Activated T-cell treated with anti-CD3 and anti-CD28 coated beads for 1 hour (primary cell): ENCODE measurements around the gene PHAF1.
"Not testable (repeated sequence)": the region's sequence is repeated elsewhere in the genome, so short reads cannot be mapped to it uniquely, and the experiment has no call there.

Source experiments
- DNase-seq: peaks from one replicate; pipeline ENCODE4 v3.0.0-alpha.2; 2020; ENCODE audit warnings: low read depth

The PHAF1 gene

GRCh38 chr16:67105246-67105645, 4.5 kb upstream of the PHAF1 start:
- DNase-seq: no peak

GRCh38 chr16:67105881-67106280, 3.9 kb upstream of the PHAF1 start:
- no peak for DNase-seq

- no peak for DNase-seq
Measured at GRCh38 chr16:67108489-67108888, 1.3 kb upstream of the PHAF1 start.

- DNase-seq: no peak
Measured at GRCh38 chr16:67108931-67109406, 772 bp upstream of the PHAF1 start.

DNA sequence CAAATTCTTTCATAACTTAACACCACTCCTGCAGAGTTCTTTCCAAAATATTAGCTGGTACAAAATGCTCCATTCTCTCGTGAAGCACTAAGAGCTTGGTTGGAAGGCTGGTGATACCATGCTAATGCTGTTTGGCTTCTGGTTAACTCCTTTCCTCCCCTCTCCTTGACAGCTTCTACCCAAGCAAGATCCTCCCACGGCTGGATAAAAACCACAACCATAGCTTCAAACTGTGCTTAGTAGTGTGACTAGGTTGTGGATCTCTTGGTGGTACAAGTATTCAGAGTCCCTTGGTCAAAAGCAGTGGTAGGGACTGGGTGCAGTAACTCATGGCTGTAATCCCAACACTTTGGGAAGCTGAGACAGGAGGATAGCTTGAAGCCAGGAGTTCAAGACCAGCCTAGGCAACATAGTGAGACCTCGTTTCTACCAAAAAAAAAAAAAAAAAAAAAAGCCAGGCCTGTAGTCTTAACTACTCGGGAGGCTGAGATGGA, 2.3 kb downstream of the PHAF1 start:
- no peak for DNase-seq

DNA sequence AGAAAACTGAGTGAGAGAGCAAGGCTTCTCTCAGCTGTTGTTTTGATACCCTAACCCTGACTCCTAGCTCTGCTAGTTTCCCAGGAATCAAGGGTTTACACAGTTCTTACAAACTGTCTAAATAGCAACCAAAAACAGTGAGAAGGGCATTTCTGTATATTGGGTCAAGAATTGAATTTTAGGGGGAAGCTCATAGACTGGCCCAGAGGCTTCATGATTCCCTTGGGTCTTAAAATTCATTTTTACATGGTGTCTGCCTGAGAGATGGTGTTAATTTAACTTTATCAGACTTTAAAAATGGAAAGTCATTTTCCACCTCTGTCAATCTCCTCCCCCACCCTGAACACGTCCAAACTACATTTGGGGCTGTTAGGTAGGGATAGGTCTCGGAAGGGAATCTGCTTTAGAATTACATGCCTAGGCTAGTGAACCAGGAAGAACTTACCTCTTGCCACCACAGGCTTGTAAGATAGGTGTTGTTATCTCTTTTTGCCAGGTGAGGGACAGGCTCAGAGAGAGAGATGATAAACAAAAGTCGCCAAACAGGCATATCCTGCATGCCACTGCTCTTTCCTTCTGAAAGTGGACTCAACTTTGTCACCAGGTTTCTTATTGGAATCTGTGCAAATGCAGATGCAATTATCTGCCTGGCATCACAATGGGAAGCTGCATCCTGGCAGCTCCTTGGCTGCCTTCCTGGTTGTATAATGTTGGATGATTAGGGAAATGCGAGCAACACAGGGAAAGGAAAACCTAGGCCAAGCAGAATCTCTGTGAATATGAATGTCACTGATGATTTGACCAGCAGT, 3.1 kb downstream of the PHAF1 start:
- DNase-seq: no peak

GRCh38 chr16:67114793-67115192, 5.1 kb downstream of the PHAF1 start:
- DNase-seq: no peak

DNA sequence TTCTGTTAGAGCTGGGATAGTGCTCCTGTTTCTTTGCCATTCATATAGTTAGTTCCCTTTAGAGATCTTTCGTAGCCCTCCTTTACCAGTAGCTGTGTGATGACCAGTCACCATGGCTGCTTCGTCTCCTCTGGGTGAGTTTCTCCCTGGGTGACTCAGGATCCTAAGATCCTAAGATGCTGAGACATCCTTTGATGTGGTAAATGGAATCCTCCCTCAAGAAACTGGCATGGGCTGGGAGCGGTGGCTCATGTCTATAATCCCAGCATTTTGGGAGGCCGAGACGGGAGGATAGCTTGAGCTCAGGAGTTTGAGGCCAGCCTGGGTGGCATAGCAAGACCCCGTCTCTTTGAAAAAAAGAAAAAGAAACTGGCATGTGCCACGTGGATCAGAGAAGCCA, 5.9 kb downstream of the PHAF1 start:
- no peak for DNase-seq

GRCh38 chr16:67116388-67117311, 6.9 kb downstream of the PHAF1 start:
- DNase-seq: no peak

GRCh38 chr16:67117716-67118115, 8.0 kb downstream of the PHAF1 start:
- no peak for DNase-seq

GRCh38 chr16:67120025-67120424, 10.3 kb downstream of the PHAF1 start:
- no peak for DNase-seq

- not testable (repeated sequence) for DNase-seq
Measured at GRCh38 chr16:67122799-67123198, 13.1 kb downstream of the PHAF1 start.

- DNase-seq: no peak
Measured at GRCh38 chr16:67128417-67128816, 18.7 kb downstream of the PHAF1 start.

- no peak for DNase-seq
Measured at GRCh38 chr16:67128887-67129286, 19.1 kb downstream of the PHAF1 start.

- DNase-seq: no peak
Measured at GRCh38 chr16:67129422-67129821, 19.7 kb downstream of the PHAF1 start.

- DNase-seq: no peak
Measured at GRCh38 chr16:67137605-67138004, 27.9 kb downstream of the PHAF1 start.

GRCh38 chr16:67141391-67141790, 31.6 kb downstream of the PHAF1 start:
- no peak for DNase-seq

GRCh38 chr16:67142342-67142741, 32.6 kb downstream of the PHAF1 start:
- DNase-seq: no peak

GRCh38 chr16:67144943-67145342, 35.2 kb downstream of the PHAF1 start:
- no peak for DNase-seq

GRCh38 chr16:67145746-67146145, 36.0 kb downstream of the PHAF1 start:
- DNase-seq: no peak

GRCh38 chr16:67146523-67147357, 37.0 kb downstream of the PHAF1 start:
- DNase-seq: no peak
